HUES48 (cell line): ENCODE data around the gene KCND2.
A peak's percentile ranks its signal among the peaks of the same experiment; 100 is the strongest.

Source experiments
- H3K27ac ChIP-seq: one replicate; pipeline ENCODE4 v1.7.0; 2013; ENCODE audit warnings: low read depth, low read length, inconsistent platforms
- H3K27me3 ChIP-seq: 2 replicates; pipeline ENCODE4 v1.6.1; 2013; ENCODE audit warnings: mild to moderate bottlenecking, low read length; ENCODE audit not compliant: control insufficient read depth, insufficient read depth
- H3K36me3 ChIP-seq: 2 replicates; pipeline ENCODE4 v1.6.1; 2013; ENCODE audit warnings: low read length; ENCODE audit not compliant: control insufficient read depth, insufficient read depth
- H3K4me1 ChIP-seq: 2 replicates; pipeline ENCODE4 v1.6.1; 2013; ENCODE audit warnings: mild to moderate bottlenecking, low read length; ENCODE audit not compliant: control insufficient read depth, insufficient read depth
- H3K4me3 ChIP-seq: 2 replicates; pipeline ENCODE4 v1.5.1; 2013; ENCODE audit warnings: mild to moderate bottlenecking, low read depth, low read length
- H3K9ac ChIP-seq: 2 replicates; pipeline ENCODE4 v1.6.1; 2013; ENCODE audit warnings: mild to moderate bottlenecking, low read depth, low read length, moderate library complexity
- H3K9me3 ChIP-seq: 2 replicates; pipeline ENCODE4 v1.6.1; 2013; ENCODE audit warnings: low read length; ENCODE audit not compliant: control insufficient read depth, insufficient read depth

Gene KCND2

GRCh38 chr7:120724955-120725354 is 452.0 kb downstream of the KCND2 start:
- no peak overlapping the region for H3K9ac ChIP-seq
- H3K27me3 ChIP-seq, result no peaks in the 10 kb centered on the region
- H3K4me3 ChIP-seq, result no peak overlapping the region
- H3K4me1 ChIP-seq, result peaks cover 14% of the 10 kb centered on the region; the same call in 1 of the 2 replicates
- H3K36me3 ChIP-seq, result no peaks in the 10 kb centered on the region
- H3K27ac ChIP-seq, result no peak overlapping the region
- H3K9me3 ChIP-seq, result no peaks in the 10 kb centered on the region

- H3K27ac ChIP-seq, result no peak overlapping the region
- H3K9me3 ChIP-seq, result no peaks in the 10 kb centered on the region
- no peak overlapping the region for H3K9ac ChIP-seq
- no peak overlapping the region for H3K4me3 ChIP-seq
- H3K27me3 ChIP-seq, result no peaks in the 10 kb centered on the region
- H3K4me1 ChIP-seq, result peaks cover 9% of the 10 kb centered on the region; the same call in 1 of the 2 replicates
- H3K36me3 ChIP-seq, result no peaks in the 10 kb centered on the region
Measured at GRCh38 chr7:120725376-120726039, 452.5 kb downstream of the KCND2 start.

- Histone ChIP-seq H3K4me3 (no peak overlapping the region), H3K9ac (no peak overlapping the region), H3K36me3 (no peaks in the 10 kb centered on the region), H3K27me3 (no peaks in the 10 kb centered on the region), H3K4me1 (peaks cover 9% of the 10 kb centered on the region; the same call in 1 of the 2 replicates), H3K27ac (no peak overlapping the region), H3K9me3 (no peaks in the 10 kb centered on the region)
Measured at GRCh38 chr7:120729245-120729644, 456.3 kb downstream of the KCND2 start.

GRCh38 chr7:120731271-120731670 is 458.3 kb downstream of the KCND2 start:
- Histone ChIP-seq H3K9me3 (no peaks in the 10 kb centered on the region), H3K27ac (no peak overlapping the region)

GRCh38 chr7:120732256-120732655 is 459.3 kb downstream of the KCND2 start:
- H3K4me1 ChIP-seq, result peaks cover 6% of the 10 kb centered on the region; the same call in 1 of the 2 replicates
- H3K36me3 ChIP-seq, result no peaks in the 10 kb centered on the region
- H3K9ac ChIP-seq, result no peak overlapping the region
- no peak overlapping the region for H3K27ac ChIP-seq
- no peak overlapping the region for H3K4me3 ChIP-seq
- H3K9me3 ChIP-seq, result no peaks in the 10 kb centered on the region
- H3K27me3 ChIP-seq, result no peaks in the 10 kb centered on the region

More at GRCh38 chr7:120731271-120731670, 458.3 kb downstream of the KCND2 start:
- Histone ChIP-seq H3K4me3 (no peak overlapping the region), H3K9ac (no peak overlapping the region), H3K36me3 (no peaks in the 10 kb centered on the region), H3K4me1 (peaks cover 6% of the 10 kb centered on the region; the same call in 1 of the 2 replicates), H3K27me3 (no peaks in the 10 kb centered on the region)

- Histone ChIP-seq H3K27ac (no peak overlapping the region), H3K4me3 (no peak overlapping the region), H3K4me1 (peaks cover 7% of the 10 kb centered on the region), H3K27me3 (no peaks in the 10 kb centered on the region), H3K9ac (no peak overlapping the region), H3K36me3 (no peaks in the 10 kb centered on the region), H3K9me3 (no peaks in the 10 kb centered on the region)
Measured at GRCh38 chr7:120733143-120733542, 460.2 kb downstream of the KCND2 start.

GRCh38 chr7:120733835-120734234 is 460.9 kb downstream of the KCND2 start:
- Histone ChIP-seq H3K9me3 (no peaks in the 10 kb centered on the region), H3K4me1 (peaks cover 13% of the 10 kb centered on the region), H3K4me3 (no peak overlapping the region), H3K27me3 (no peaks in the 10 kb centered on the region), H3K9ac (no peak overlapping the region), H3K36me3 (no peaks in the 10 kb centered on the region), H3K27ac (no peak overlapping the region)

- H3K27ac ChIP-seq, result no peak overlapping the region
- H3K4me3 ChIP-seq, result no peak overlapping the region
Measured at GRCh38 chr7:120735791-120736190, 462.8 kb downstream of the KCND2 start.

GRCh38 chr7:120738816-120739215 is 465.8 kb downstream of the KCND2 start:
- H3K4me1 ChIP-seq, result peaks cover 41% of the 10 kb centered on the region
- no peak overlapping the region for H3K4me3 ChIP-seq
- no peaks in the 10 kb centered on the region for H3K36me3 ChIP-seq
- H3K9me3 ChIP-seq, result no peaks in the 10 kb centered on the region
- H3K27ac ChIP-seq, result peak overlapping the region; percentile 16
- H3K27me3 ChIP-seq, result no peaks in the 10 kb centered on the region
- H3K9ac ChIP-seq, result peak overlapping the region; percentile 54; the same call in 1 of the 2 replicates

More at GRCh38 chr7:120735791-120736190, 462.8 kb downstream of the KCND2 start:
- no peaks in the 10 kb centered on the region for H3K36me3 ChIP-seq
- no peak overlapping the region for H3K9ac ChIP-seq
- no peaks in the 10 kb centered on the region for H3K27me3 ChIP-seq
- H3K9me3 ChIP-seq, result no peaks in the 10 kb centered on the region
- peaks cover 20% of the 10 kb centered on the region for H3K4me1 ChIP-seq

GRCh38 chr7:120740348-120740747 is 467.4 kb downstream of the KCND2 start:
- Histone ChIP-seq H3K4me3 (no peak overlapping the region), H3K27ac (no peak overlapping the region)

GRCh38 chr7:120741371-120742042 is 468.5 kb downstream of the KCND2 start:
- H3K27me3 ChIP-seq, result no peaks in the 10 kb centered on the region
- no peaks in the 10 kb centered on the region for H3K9me3 ChIP-seq
- peak overlapping the region; percentile 19 for H3K27ac ChIP-seq
- H3K9ac ChIP-seq, result no peak overlapping the region
- H3K4me1 ChIP-seq, result peaks cover 41% of the 10 kb centered on the region
- H3K36me3 ChIP-seq, result no peaks in the 10 kb centered on the region
- no peak overlapping the region for H3K4me3 ChIP-seq

More at GRCh38 chr7:120740348-120740747, 467.4 kb downstream of the KCND2 start:
- H3K4me1 ChIP-seq, result peaks cover 41% of the 10 kb centered on the region
- no peaks in the 10 kb centered on the region for H3K9me3 ChIP-seq
- H3K36me3 ChIP-seq, result no peaks in the 10 kb centered on the region
- H3K9ac ChIP-seq, result no peak overlapping the region
- no peaks in the 10 kb centered on the region for H3K27me3 ChIP-seq
